Measurements from ENCODE around the gene NOL3. TPM values are rescaled to one million over a fixed set of nuclear protein-coding genes. Genes with fewer than 3 reads are reported as not detected.
A peak's percentile ranks its signal among the peaks of the same experiment; 100 is the strongest.

Gene NOL3
- total and polyA plus RNA-seq, 9 of the 15 experiments (the other 6 are each of a cell fraction or from before 2014, with no cell fraction given), result 0.45 to 14.0 (median 5.4) TPM

- TF ChIP-seq ARID4B (CRISPR knock-in tag; IDR thresholded peaks at IDR 0.05), result no peak
- TF ChIP-seq GTF2B (IDR thresholded peaks at IDR 0.05; ENCODE audit: extremely low read depth, insufficient read length), result no peak
- TF ChIP-seq PHTF2 (CRISPR knock-in tag; IDR thresholded peaks at IDR 0.05), result no peak
- no peak for TF ChIP-seq IRF2 (CRISPR knock-in tag; IDR thresholded peaks at IDR 0.05)
- TF ChIP-seq, protein P1, sequence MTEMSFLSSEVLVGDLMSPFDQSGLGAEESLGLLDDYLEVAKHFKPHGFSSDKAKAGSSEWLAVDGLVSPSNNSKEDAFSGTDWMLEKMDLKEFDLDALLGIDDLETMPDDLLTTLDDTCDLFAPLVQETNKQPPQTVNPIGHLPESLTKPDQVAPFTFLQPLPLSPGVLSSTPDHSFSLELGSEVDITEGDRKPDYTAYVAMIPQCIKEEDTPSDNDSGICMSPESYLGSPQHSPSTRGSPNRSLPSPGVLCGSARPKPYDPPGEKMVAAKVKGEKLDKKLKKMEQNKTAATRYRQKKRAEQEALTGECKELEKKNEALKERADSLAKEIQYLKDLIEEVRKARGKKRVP (CRISPR knock-in tag; IDR thresholded peaks at IDR 0.05), result peak; percentile 35; the same call in 1 of the 2 replicates
- TF ChIP-seq ZNF766 (CRISPR knock-in tag; conservative IDR thresholded peaks at IDR 0.05), result no peak
- no peak for TF ChIP-seq KLF1 (tag; IDR thresholded peaks at IDR 0.05)
- TF ChIP-seq FOSL1 (tag; conservative IDR thresholded peaks at IDR 0.05), result no peak
- 0 out of 2 replicates have a peak, but pooled peaks have one; percentile 78 for TF ChIP-seq HDGF (IDR thresholded peaks at IDR 0.05)
- TF ChIP-seq TCF7L2 (IDR thresholded peaks at IDR 0.05; ENCODE audit: low read depth, low read length), result no peak
- no peak for TF ChIP-seq PPARD (CRISPR knock-in tag; IDR thresholded peaks at IDR 0.05)
- no peak for TF ChIP-seq POLR2G (IDR thresholded peaks at IDR 0.05; ENCODE audit: low read depth, low read length)
- no peak for TF ChIP-seq RCOR1 (IDR thresholded peaks at IDR 0.05; ENCODE audit: borderline replicate concordance in 1 of 2, low read depth in 2 of 2, low read length in 2 of 2)
- TF ChIP-seq PRMT5 (CRISPR knock-in tag; IDR thresholded peaks at IDR 0.05), result no peak
- peak; percentile 31; the same call in 1 of the 2 replicates for TF ChIP-seq L3MBTL2 (IDR thresholded peaks at IDR 0.05)
- TF ChIP-seq E2F3 (CRISPR knock-in tag; IDR thresholded peaks at IDR 0.05), result no peak; the same call in 1 of the 2 replicates
- TF ChIP-seq MTA1 (IDR thresholded peaks at IDR 0.05; ENCODE audit: borderline replicate concordance), result no peak
- no peak for TF ChIP-seq GABPA (tag; conservative IDR thresholded peaks at IDR 0.05; ENCODE audit: low read depth)
- TF ChIP-seq ATF7 (IDR thresholded peaks at IDR 0.05), result 0 out of 2 replicates have a peak, but pooled peaks have one; percentile 15
- peak; percentile 32; the same call in 1 of the 2 replicates for TF ChIP-seq POLR2A (conservative IDR thresholded peaks at IDR 0.05)
- TF ChIP-seq ZC3H11A (IDR thresholded peaks at IDR 0.05; ENCODE audit: low read depth, low read length), result no peak
Observed at GRCh38 chr16:67170949-67171649, 761 bp downstream of the NOL3 start (continued).
